HCT116 (cell line): ENCODE measurements around the gene CCDC183. TPM values are rescaled to one million over a fixed set of nuclear protein-coding genes. Genes with fewer than 3 reads are reported as not detected.
A peak's percentile ranks its signal among the peaks of the same experiment; 100 is the strongest.

Experiments
- ATAC-seq: fragments of 200-7000 bp; cut with Tn5 transposase; 2 replicates; pipeline ENCODE4 v1.9.1; 2020; ENCODE audit warnings: mild to moderate bottlenecking, moderate library complexity
- BruUV-seq: library from RNA; stranded (reverse); fragments of 400-500 nt; replicated peaks from 2 replicates; lab custom pipeline; 2021; lab: Mats Ljungman, UMichigan
- CTCF ChIA-PET: fragments of 300-600 bp; sonication (Branson Sonifier 250); formaldehyde crosslinking; loops from one replicate; lab custom pipeline; 2021; ENCODE audit warnings: antibody characterized with exemption; lab: Charles Lee
- POLR2A ChIA-PET: fragments of 300-600, 350-600 bp; sonication (Branson Sonifier 250); formaldehyde crosslinking; loops from one replicate; lab custom pipeline; 2021; ENCODE audit warnings: antibody characterized with exemption; lab: Charles Lee
- RAD21 ChIA-PET, 2 experiments: fragments of 300-600 bp; sonication (Branson Sonifier 250); formaldehyde crosslinking; loops; one replicate each; lab custom pipeline; 2023; ENCODE audit warnings: low total read pairs in 2 of 2; ENCODE audit not compliant: uncharacterized antibody in 2 of 2, unreplicated experiment in 2 of 2, low non-redundant PET in 1 of 2; lab: Charles Lee
- DNase-seq: peaks from one replicate; pipeline ENCODE4 v3.0.0-alpha.2; 2010; ENCODE audit warnings: low read depth, low spot score
- H2AFZ ChIP-seq: fragments of 200-600 bp; shearing (Covaris generic), sonication (generic); 2 replicates; pipeline ENCODE4 v1.6.1; 2017; ENCODE audit warnings: low read depth, mixed run types, mixed read lengths, antibody characterized with exemption, low read length; ENCODE audit not compliant: poor library complexity, severe bottlenecking
- H3K27ac ChIP-seq: 2 replicates; pipeline ENCODE4 v1.5.1; 2012; ENCODE audit warnings: low read depth, low read length
- H3K27me3 ChIP-seq: fragments of 200-600 bp; sonication (generic); 2 replicates; pipeline ENCODE4 v1.6.1; 2016; ENCODE audit warnings: mixed run types, low read length, mixed read lengths; ENCODE audit not compliant: insufficient read depth
- H3K36me3 ChIP-seq, 2 experiments: fragments of 200-500 bp in 1 of 2; fragments of 200-600 bp in 1 of 2; sonication (Bioruptor generic) in 1 of 2; sonication (generic) in 1 of 2; 2 replicates each; pipeline versions ENCODE4 v1.5.1 to v1.6.1; 2014 to 2016; ENCODE audit warnings: low read length in 2 of 2, inconsistent platforms in 1 of 2, mixed read lengths in 1 of 2, mixed run types in 1 of 2; ENCODE audit not compliant: insufficient read depth in 2 of 2, control insufficient read depth in 1 of 2
- H3K4me1 ChIP-seq, 2 experiments: fragments of 200-600 bp in 1 of 2; sonication (generic) in 1 of 2; 2 replicates each; pipeline versions ENCODE4 v1.5.1 to v1.6.1; 2012 to 2017; ENCODE audit warnings: low read length in 2 of 2, inconsistent platforms in 1 of 2, mild to moderate bottlenecking in 1 of 2, mixed read lengths in 1 of 2, mixed run types in 1 of 2, moderate library complexity in 1 of 2; ENCODE audit not compliant: insufficient read depth in 2 of 2, control insufficient read depth in 1 of 2
- H3K4me2 ChIP-seq: fragments of 200-600 bp; sonication (generic); 2 replicates; pipeline ENCODE4 v1.6.1; 2017; ENCODE audit warnings: mixed run types, low read length, mixed read lengths
- H3K4me3 ChIP-seq, 2 experiments: fragments of 200-600 bp in 1 of 2; sonication (generic) in 1 of 2; replicated peaks in 1 of 2; 2 replicates each; pipeline ENCODE4 v1.5.1; 2011 to 2016; ENCODE audit warnings: low read length in 2 of 2, control low read depth in 1 of 2, low read depth in 1 of 2, mild to moderate bottlenecking in 1 of 2, mixed read lengths in 1 of 2, mixed run types in 1 of 2
- H3K79me2 ChIP-seq: fragments of 200-600 bp; sonication (generic); 2 replicates; pipeline ENCODE4 v1.6.1; 2017; ENCODE audit warnings: mild to moderate bottlenecking, mixed run types, low read length, moderate library complexity, mixed read lengths; ENCODE audit not compliant: insufficient read depth
- H3K9ac ChIP-seq: fragments of 200-600 bp; sonication (generic); 2 replicates; pipeline ENCODE4 v1.6.1; 2016; ENCODE audit warnings: low read length, mixed read lengths
- H3K9me2 ChIP-seq: fragments of 200-600 bp; sonication (generic), shearing (Covaris generic); 2 replicates; pipeline ENCODE4 v1.6.1; 2017; ENCODE audit warnings: mixed run types, mild to moderate bottlenecking, moderate library complexity; ENCODE audit not compliant: insufficient read depth
- H3K9me3 ChIP-seq, 2 experiments: fragments of 200-500 bp in 1 of 2; fragments of 200-600 bp in 1 of 2; sonication (Bioruptor generic) in 1 of 2; sonication (generic) in 1 of 2; 2 replicates each; pipeline ENCODE4 v1.6.1; 2014 to 2017; ENCODE audit warnings: low read length in 2 of 2, mixed read lengths in 2 of 2, inconsistent platforms in 1 of 2, low read depth in 1 of 2, mild to moderate bottlenecking in 1 of 2, mixed run types in 1 of 2, moderate library complexity in 1 of 2; ENCODE audit not compliant: control insufficient read depth in 1 of 2, insufficient read depth in 1 of 2
- H4K20me1 ChIP-seq: fragments of 200-600 bp; sonication (generic), shearing (Covaris generic); 2 replicates; pipeline ENCODE4 v1.6.1; 2017; ENCODE audit warnings: mixed run types, mild to moderate bottlenecking, moderate library complexity; ENCODE audit not compliant: insufficient read depth
- CTCF ChIP-seq, 3 experiments: fragments of 200-600 bp in 1 of 3; sonication (generic) in 1 of 3; IDR thresholded peaks in 2 of 3; conservative IDR thresholded peaks in 1 of 3; 2 replicates each; pipeline ENCODE4 v1.5.1; 2012 to 2017; ENCODE audit warnings: low read depth in 2 of 3, low read length in 2 of 3, antibody characterized with exemption in 1 of 3, borderline replicate concordance in 1 of 3, control low read depth in 1 of 3, mild to moderate bottlenecking in 1 of 3, mixed read lengths in 1 of 3, mixed run types in 1 of 3, moderate library complexity in 1 of 3; ENCODE audit not compliant: insufficient read depth in 1 of 3
- EGR1 ChIP-seq: IDR thresholded peaks from 2 replicates; pipeline ENCODE4 v1.6.1; 2012; ENCODE audit warnings: low read depth
- FOSL1 ChIP-seq: IDR thresholded peaks from 2 replicates; pipeline ENCODE4 v1.6.1; 2012; ENCODE audit warnings: low read depth
- JUND ChIP-seq: IDR thresholded peaks from 2 replicates; pipeline ENCODE4 v1.6.1; 2012
- POLR2A ChIP-seq: IDR thresholded peaks from 2 replicates; pipeline ENCODE4 v1.7.0; 2011; ENCODE audit warnings: borderline replicate concordance; ENCODE audit not compliant: insufficient read depth, insufficient read length; ENCODE audit errors: extremely low read depth
- POLR2AphosphoS5 ChIP-seq: IDR thresholded peaks from 2 replicates; pipeline ENCODE4 v1.6.1; 2011; ENCODE audit warnings: mild to moderate bottlenecking, low read depth, low read length, moderate library complexity
- TCF7L2 ChIP-seq: IDR thresholded peaks from 2 replicates; pipeline ENCODE4 v1.7.0; 2011; ENCODE audit warnings: borderline replicate concordance, inconsistent platforms; ENCODE audit not compliant: insufficient read depth, insufficient read length; ENCODE audit errors: extremely low read depth
- YY1 ChIP-seq: IDR thresholded peaks from 2 replicates; pipeline ENCODE4 v1.6.1; 2011; ENCODE audit warnings: low read length, low read depth, moderate library complexity, mild to moderate bottlenecking; ENCODE audit not compliant: insufficient replicate concordance; ENCODE audit errors: extremely low read depth
- ZNF274 ChIP-seq: fragments of 200-500 bp; sonication (Bioruptor generic); IDR thresholded peaks from 2 replicates; pipeline ENCODE4 v1.6.1; 2014; ENCODE audit warnings: mild to moderate bottlenecking, low read depth, low read length, inconsistent platforms
- intact Hi-C: fragments of 100-400 bp; cut with micrococcal nuclease; formaldehyde crosslinking; loops from 2 replicates; pipeline ENCODE4 v1.10.0; 2022
- total RNA-seq: library from RNA; stranded (reverse); gene quantifications from one replicate; pipeline ENCODE4 v1.2.1, GENCODE V29; 2021; ENCODE audit not compliant: unreplicated experiment
- TF ChIP-seq, protein P1 (sequence below): IDR thresholded peaks from 2 replicates; pipeline ENCODE4 v1.6.1; 2011; ENCODE audit warnings: mild to moderate bottlenecking, low read length, moderate library complexity; ENCODE audit not compliant: insufficient replicate concordance; ENCODE audit errors: extremely low read depth

Gene CCDC183
- total RNA-seq, 1 experiment from 2014 or later, result 2.8 TPM

- no peak for TF ChIP-seq JUND
- Histone ChIP-seq H3K4me1 (peaks cover 18 to 22% of the 10 kb centered on the region in 2 experiments), H3K79me2 (peaks cover 46% of the 10 kb centered on the region), H3K9me2 (no peaks in the 10 kb centered on the region), H3K4me3 (peak overlapping the region; percentile 79 to 93), H3K27ac (peak overlapping the region; percentile 97), H4K20me1 (no peaks in the 10 kb centered on the region), H3K36me3 (peaks cover 5 to 8% of the 10 kb centered on the region in 2 experiments; a peak in 3 of 4 replicates), H3K9ac (peak overlapping the region; percentile 96), H3K9me3 (no peaks in the 10 kb centered on the region), H3K27me3 (no peaks in the 10 kb centered on the region), H3K4me2 (peak overlapping the region; percentile 90), H2AFZ (no peak overlapping the region)
- intact Hi-C loops, result no loop called here
- ChIA-PET POLR2A (no interaction called here), RAD21 (no interaction called here), CTCF (interaction anchor here (0.9 kb wide), 1 partner anchor 223 kb away, joined by 3 read pairs; no protein-coding TSS in a partner anchor)
- ATAC-seq (peak; percentile 7), DNase-seq (no peak)
- no TSS peak for BruUV-seq
These were observed 10.6 kb downstream of the CCDC183 start for GRCh38 chr9:136806631-136807201.

DNA sequence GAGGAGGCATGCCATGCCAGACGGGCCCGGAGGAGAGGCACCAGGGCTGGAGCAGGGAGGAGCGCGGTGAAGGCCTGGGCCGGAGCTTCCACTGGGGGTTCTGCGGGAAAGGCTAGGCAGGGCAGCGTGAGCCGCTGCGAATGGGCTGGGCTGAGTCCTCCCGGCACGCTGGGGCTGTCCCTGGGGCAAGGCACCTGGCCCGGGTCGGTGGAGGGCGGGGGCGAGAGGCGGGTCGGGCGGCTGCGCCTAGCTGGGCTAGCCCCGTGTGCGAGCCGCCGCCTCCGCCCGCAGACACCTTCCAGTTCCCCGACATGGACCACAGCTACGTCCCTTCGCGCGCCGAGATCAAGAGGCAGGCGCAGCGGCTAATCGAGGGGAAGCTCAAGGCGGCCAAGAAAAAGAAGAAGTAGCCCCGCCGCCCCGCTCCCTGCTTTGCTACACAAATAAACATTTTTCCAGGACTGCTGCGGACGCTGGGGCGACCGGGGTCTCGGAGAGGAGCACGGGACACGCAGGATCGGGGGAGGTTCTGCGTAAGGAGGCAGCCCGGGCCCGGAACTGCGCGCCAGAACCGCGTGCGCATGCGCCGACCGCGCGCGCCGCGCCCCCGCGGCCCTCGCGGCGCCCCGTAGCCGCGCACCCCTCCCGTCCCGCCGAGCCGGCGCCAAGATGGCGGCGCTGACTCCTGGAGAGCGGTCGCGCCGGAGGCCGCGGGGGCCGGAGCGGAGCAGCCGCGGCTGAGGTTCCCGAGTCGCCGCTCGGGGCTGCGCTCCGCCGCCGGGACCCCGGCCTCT is 11.3 kb downstream of the CCDC183 start, which contains the start of gene RABL6:
TSS of gene RABL6 (plus strand) at position 668 of the 794 bp plus-strand sequence. CDS start 249 bp downstream, outside the sequence.
- H2AFZ ChIP-seq, result no peak within 1 kb of the TSS
- peak within 1 kb of the TSS; percentile 97 for H3K27ac ChIP-seq
- no peaks in the 10 kb centered on the region for H3K9me3 ChIP-seq
- TSS peak; percentile 68 for BruUV-seq
- peaks cover 14 to 19% of the 10 kb centered on the region in 2 experiments for H3K4me1 ChIP-seq
- ATAC-seq (peak; percentile 86), DNase-seq (no peak)
- no peaks in the 10 kb centered on the region for H3K9me2 ChIP-seq
- TF ChIP-seq, protein P1, sequence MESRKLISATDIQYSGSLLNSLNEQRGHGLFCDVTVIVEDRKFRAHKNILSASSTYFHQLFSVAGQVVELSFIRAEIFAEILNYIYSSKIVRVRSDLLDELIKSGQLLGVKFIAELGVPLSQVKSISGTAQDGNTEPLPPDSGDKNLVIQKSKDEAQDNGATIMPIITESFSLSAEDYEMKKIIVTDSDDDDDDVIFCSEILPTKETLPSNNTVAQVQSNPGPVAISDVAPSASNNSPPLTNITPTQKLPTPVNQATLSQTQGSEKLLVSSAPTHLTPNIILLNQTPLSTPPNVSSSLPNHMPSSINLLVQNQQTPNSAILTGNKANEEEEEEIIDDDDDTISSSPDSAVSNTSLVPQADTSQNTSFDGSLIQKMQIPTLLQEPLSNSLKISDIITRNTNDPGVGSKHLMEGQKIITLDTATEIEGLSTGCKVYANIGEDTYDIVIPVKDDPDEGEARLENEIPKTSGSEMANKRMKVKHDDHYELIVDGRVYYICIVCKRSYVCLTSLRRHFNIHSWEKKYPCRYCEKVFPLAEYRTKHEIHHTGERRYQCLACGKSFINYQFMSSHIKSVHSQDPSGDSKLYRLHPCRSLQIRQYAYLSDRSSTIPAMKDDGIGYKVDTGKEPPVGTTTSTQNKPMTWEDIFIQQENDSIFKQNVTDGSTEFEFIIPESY, result no peak
- TF ChIP-seq FOSL1, result no peak
- peak; percentile 89 for TF ChIP-seq POLR2A
- TF ChIP-seq EGR1, result no peak
- no peak for TF ChIP-seq TCF7L2
- TF ChIP-seq CTCF (IDR thresholded peaks at IDR 0.05 in 2 of 3, conservative IDR thresholded peaks at IDR 0.05 in 1 of 3; ENCODE audit: borderline replicate concordance in 1 of 3, insufficient read depth in 1 of 3, low read depth in 2 of 3, low read length in 2 of 3), result no peak
- TF ChIP-seq YY1, result peak; percentile 95
- no peak for TF ChIP-seq ZNF274
- peak; percentile 92 for TF ChIP-seq POLR2AphosphoS5
- ChIA-PET POLR2A (no interaction called here), CTCF (interaction anchor here (0.9 kb wide), 1 partner anchor 222 kb away, joined by 3 read pairs; no protein-coding TSS in a partner anchor), RAD21 (no interaction called here)
- intact Hi-C loops, result no loop called here
- peak within 1 kb of the TSS; percentile 79 to 93 for H3K4me3 ChIP-seq
- peak within 1 kb of the TSS; percentile 90 for H3K4me2 ChIP-seq
- no peaks in the 10 kb centered on the region for H3K27me3 ChIP-seq
- H4K20me1 ChIP-seq, result no peaks in the 10 kb centered on the region
- H3K36me3 ChIP-seq, result peaks cover 8 to 11% of the 10 kb centered on the region in 2 experiments; a peak in 3 of 4 replicates
- peak within 1 kb of the TSS; percentile 96 for H3K9ac ChIP-seq
- H3K79me2 ChIP-seq, result peaks cover 51% of the 10 kb centered on the region
